CD4-positive, alpha-beta T cell treated with Interferon gamma for 1 hour (primary cell): ENCODE data around the gene GUCY1A1.

Experiments used
- DNase-seq: peaks from one replicate; pipeline ENCODE4 v3.0.0-alpha.2; 2020

The GUCY1A1 gene

GRCh38 chr4:155693015-155693663 lies 26.5 kb downstream of the GUCY1A1 start:
- DNase-seq, result no peak

- no peak for DNase-seq
Observed at GRCh38 chr4:155694100-155694785, 27.6 kb downstream of the GUCY1A1 start.

- no peak for DNase-seq
Observed at GRCh38 chr4:155696226-155696625, 29.6 kb downstream of the GUCY1A1 start.

- DNase-seq, result no peak
Observed at GRCh38 chr4:155696726-155697125, 30.1 kb downstream of the GUCY1A1 start.

- DNase-seq, result no peak
Observed at GRCh38 chr4:155701827-155702226, 35.2 kb downstream of the GUCY1A1 start.

GRCh38 chr4:155703486-155704247 lies 37.0 kb downstream of the GUCY1A1 start:
- DNase-seq, result no peak

GRCh38 chr4:155704841-155705404 lies 38.3 kb downstream of the GUCY1A1 start:
- DNase-seq, result no peak

GRCh38 chr4:155705664-155706063 lies 39.0 kb downstream of the GUCY1A1 start:
- DNase-seq, result no peak

GRCh38 chr4:155706147-155706546 lies 39.5 kb downstream of the GUCY1A1 start:
- DNase-seq, result no peak

- no peak for DNase-seq
Observed at GRCh38 chr4:155707251-155707650, 40.6 kb downstream of the GUCY1A1 start.

- no peak for DNase-seq
Observed at GRCh38 chr4:155708782-155709181, 42.1 kb downstream of the GUCY1A1 start.

GRCh38 chr4:155709918-155710317 lies 43.3 kb downstream of the GUCY1A1 start:
- no peak for DNase-seq

GRCh38 chr4:155711556-155711955 lies 44.9 kb downstream of the GUCY1A1 start:
- no peak for DNase-seq

- DNase-seq, result no peak
Observed at GRCh38 chr4:155712846-155713245, 46.2 kb downstream of the GUCY1A1 start.

- DNase-seq, result no peak
Observed at GRCh38 chr4:155713911-155714310, 47.3 kb downstream of the GUCY1A1 start.

- no peak for DNase-seq
Observed at GRCh38 chr4:155722336-155722735, 55.7 kb downstream of the GUCY1A1 start.

- no peak for DNase-seq
Observed at GRCh38 chr4:155722816-155723499, 56.3 kb downstream of the GUCY1A1 start.

GRCh38 chr4:155724731-155725130 lies 58.1 kb downstream of the GUCY1A1 start:
- DNase-seq, result no peak

GRCh38 chr4:155734065-155734464 lies 67.4 kb downstream of the GUCY1A1 start:
- no peak for DNase-seq

- no peak for DNase-seq
Observed at GRCh38 chr4:155734951-155735350, 68.3 kb downstream of the GUCY1A1 start.

GRCh38 chr4:155735496-155735895 lies 68.8 kb downstream of the GUCY1A1 start:
- no peak for DNase-seq

GRCh38 chr4:155738548-155738947 lies 71.9 kb downstream of the GUCY1A1 start:
- DNase-seq, result no peak

- no peak for DNase-seq
Observed at GRCh38 chr4:155741546-155741945, 74.9 kb downstream of the GUCY1A1 start.
